Vagina (tissue), 2 donors: ENCODE measurements around the gene GSTA4.

Source experiments
- CTCF ChIP-seq, 3 experiments: fragments of 450-650 bp in 2 of 3; fragments of 200-600 bp in 1 of 3; sonication (generic) in 1 of 3; IDR thresholded peaks; one replicate each; pipeline ENCODE4 v1.5.1; 2017 to 2019; ENCODE audit warnings: antibody characterized with exemption in 3 of 3, mild to moderate bottlenecking in 2 of 3, moderate library complexity in 2 of 3
- POLR2AphosphoS5 ChIP-seq, 2 donors: sonication (generic); formaldehyde crosslinking; IDR thresholded peaks; one replicate each; pipeline ENCODE4 v1.9.0; 2017; ENCODE audit warnings: antibody characterized with exemption in 2 of 2, mild to moderate bottlenecking in 2 of 2, low read depth in 1 of 2; ENCODE audit not compliant: insufficient read depth in 1 of 2

GRCh38 chr6:53014063-53014462, 19.0 kb upstream of the GSTA4 start:
- no peak for TF ChIP-seq POLR2AphosphoS5 (IDR thresholded peaks at IDR 0.05; ENCODE audit: insufficient read depth in 1 of 2, low read depth in 1 of 2)
- TF ChIP-seq CTCF (IDR thresholded peaks at IDR 0.05) = no peak
